HuH-7 (cell line): ENCODE data around the gene EMD.
A peak's percentile ranks its signal among the peaks of the same experiment; 100 is the strongest.

Experiments
- DNase-seq: peaks from one replicate; pipeline ENCODE4 v3.0.0; 2011; ENCODE audit warnings: low spot score

EMD gene

DNA sequence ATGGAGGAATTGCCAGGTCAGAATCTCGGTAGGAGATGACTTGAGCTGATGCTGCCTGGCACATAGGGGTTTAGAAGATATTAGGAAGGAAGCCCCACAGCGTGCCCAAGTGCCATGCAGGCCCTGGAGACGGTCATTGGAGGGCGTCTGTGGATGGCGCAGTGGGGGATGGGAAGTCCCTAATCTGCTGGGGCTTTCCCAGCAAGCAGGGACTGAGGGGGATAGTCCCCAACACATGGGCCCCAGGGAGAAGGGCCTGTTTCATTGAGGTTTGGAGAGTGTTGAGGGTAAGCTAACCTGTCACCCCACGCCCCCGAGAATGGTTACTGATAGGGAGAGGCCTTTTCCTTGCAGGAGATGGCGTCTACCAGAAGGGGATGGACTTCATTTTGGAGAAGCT lies 40.1 kb downstream of the EMD start:
- no peak for DNase-seq

GRCh38 chrX:154419688-154420401 lies 40.8 kb downstream of the EMD start:
- DNase-seq, result no peak

GRCh38 chrX:154420402-154420756 lies 41.3 kb downstream of the EMD start:
- DNase-seq, result no peak

- DNase-seq, result no peak
Measured at GRCh38 chrX:154426916-154427770, 48.0 kb downstream of the EMD start.

DNA sequence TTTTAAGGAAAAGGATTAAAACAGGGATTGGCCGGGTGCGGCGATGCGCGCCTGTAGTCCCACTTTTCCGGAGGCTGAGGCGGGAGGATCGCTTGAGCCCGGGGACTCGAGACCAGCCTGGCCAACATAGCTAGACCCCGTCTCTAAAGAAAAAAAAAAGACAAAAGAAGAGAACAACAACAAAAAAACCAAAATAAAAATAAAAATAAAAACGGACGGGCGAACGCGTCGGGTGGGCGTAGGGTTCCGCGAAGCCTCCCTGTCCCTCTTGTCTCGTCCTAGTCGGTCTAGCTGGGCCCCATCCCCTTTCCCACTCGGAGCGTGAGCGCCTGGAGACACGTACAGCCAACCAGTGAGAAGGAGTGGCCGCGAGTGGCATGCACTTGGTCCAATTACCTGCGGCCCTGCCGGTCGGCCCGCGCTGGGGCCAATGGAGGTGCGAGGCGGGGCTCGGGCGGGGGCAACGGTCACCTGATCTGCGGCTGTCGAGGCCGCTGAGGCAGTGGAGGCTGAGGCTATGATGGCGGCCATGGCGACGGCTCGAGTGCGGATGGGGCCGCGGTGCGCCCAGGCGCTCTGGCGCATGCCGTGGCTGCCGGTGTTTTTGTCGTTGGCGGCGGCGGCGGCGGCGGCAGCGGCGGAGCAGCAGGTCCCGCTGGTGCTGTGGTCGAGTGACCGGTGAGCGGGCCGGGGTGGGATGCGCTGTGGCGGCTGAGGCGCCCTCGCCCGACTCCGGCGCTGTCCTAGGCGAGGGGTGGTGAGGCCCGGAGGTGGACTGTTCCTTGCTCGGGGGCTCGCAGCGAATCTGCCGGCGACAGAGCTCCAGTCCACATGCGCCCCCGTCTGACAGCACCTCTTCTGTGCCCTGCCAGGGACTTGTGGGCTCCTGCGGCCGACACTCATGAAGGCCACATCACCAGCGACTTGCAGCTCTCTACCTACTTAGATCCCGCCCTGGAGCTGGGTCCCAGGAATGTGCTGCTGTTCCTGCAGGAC lies 49.4 kb downstream of the EMD start, which contains the start of gene ATP6AP1:
Gene ATP6AP1, plus strand, starts transcription at position 502 of the 996 bp plus-strand sequence. Its CDS starts 16 bp downstream, at position 518.
- peak; percentile 95 for DNase-seq

DNA sequence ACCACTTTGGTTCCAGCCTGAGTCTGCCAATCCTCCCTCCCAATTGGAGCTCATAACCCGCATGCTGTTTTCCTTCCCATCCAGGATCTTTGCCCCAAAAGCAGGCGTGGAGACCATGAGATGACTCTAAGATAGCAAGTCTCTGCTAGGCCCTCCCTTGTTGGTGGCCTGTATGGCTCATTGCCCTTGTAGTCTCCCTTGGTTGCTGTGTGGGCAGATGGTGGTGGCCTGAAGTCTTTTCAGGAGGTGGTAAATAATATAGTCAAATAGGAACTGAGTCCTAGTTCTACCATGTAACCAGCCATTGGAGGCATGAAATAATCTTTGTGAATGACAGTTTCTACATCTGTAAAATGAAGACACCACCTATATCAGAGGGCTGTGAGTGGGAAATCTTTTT lies 50.6 kb downstream of the EMD start:
- no peak for DNase-seq

DNA sequence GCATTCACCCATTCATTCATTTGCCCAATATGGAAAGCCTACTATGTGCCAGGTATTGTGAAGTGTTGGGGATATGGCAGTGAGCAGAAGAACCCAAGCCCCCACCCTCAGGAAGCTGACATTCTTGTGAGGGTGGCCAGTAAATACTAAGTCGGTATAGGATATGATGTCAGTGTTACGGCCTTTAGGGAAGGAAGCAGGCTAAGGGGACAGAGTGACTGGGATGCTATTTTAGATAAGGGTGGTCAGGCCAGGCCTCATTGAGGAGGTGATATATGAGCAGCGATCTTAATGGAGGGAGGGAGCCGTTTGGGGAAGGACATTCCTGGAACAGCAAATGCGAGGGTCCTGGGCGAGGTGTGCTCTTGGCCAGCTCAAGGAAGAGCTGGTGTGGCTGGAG lies 51.4 kb downstream of the EMD start:
- no peak for DNase-seq

GRCh38 chrX:154430916-154431315 lies 51.8 kb downstream of the EMD start:
- DNase-seq, result no peak
